Motor neuron (in vitro differentiated cells): ENCODE results near the gene MAPK11. TPM values are rescaled to one million over a fixed set of nuclear protein-coding genes. Genes with fewer than 3 reads are reported as not detected.
A peak's percentile ranks its signal among the peaks of the same experiment; 100 is the strongest.

Experiments
- ATAC-seq, 8 experiments: fragments of 200-7000 bp; cut with Tn5 transposase; replicated peaks in 6 of 8; 2 replicates each; pipeline ENCODE4 v1.8.0; 2021; ENCODE audit warnings: mild to moderate bottlenecking in 8 of 8, moderate library complexity in 8 of 8
- H3K27ac ChIP-seq, 2 donors: fragments of 250-450 bp; sonication (Bioruptor Pico); 2 replicates each; pipeline ENCODE4 v1.9.0; 2021; ENCODE audit warnings: antibody characterized with exemption in 2 of 2, mild to moderate bottlenecking in 2 of 2, moderate library complexity in 1 of 2
- H3K4me1 ChIP-seq, 2 donors: fragments of 250-450 bp; sonication (Bioruptor Pico); replicated peaks in 1 of 2; 2 replicates each; pipeline ENCODE4 v1.6.1; 2021; ENCODE audit warnings: antibody characterized with exemption in 2 of 2, mild to moderate bottlenecking in 2 of 2, moderate library complexity in 1 of 2
- H3K4me3 ChIP-seq, 5 donors: fragments of 250-450 bp; sonication (Bioruptor Pico); 2 replicates each; pipeline ENCODE4 v1.9.0; 2021; ENCODE audit warnings: antibody characterized with exemption in 5 of 5, mild to moderate bottlenecking in 5 of 5, moderate library complexity in 4 of 5
- WGBS, 10 experiments: fragments of 450-650 bp; shearing (Covaris generic); methylation state at CpG; one replicate each; pipeline ENCODE4 v1.0.0; 2022; 5-methylcytosine and 5-hydroxymethylcytosine counted together
- in situ Hi-C, 9 experiments: fragments of 400-800 bp; cut with MboI; loops; one replicate each; pipeline ENCODE4 v1.15.0; 2021; ENCODE audit warnings: low sequenced_read_pairs in 9 of 9, low pct_unique_long_range_greater_than_20kb in 2 of 9; ENCODE audit not compliant: unreplicated experiment in 9 of 9
- total RNA-seq, 8 experiments: library from RNA; unstranded; fragments of 300-600 nt; gene quantifications; 2 replicates each; pipeline versions ENCODE4 v1.2.3 to v1.2.4, GENCODE V29; 2022

Gene MAPK11
- total RNA-seq, 8 experiments from 2014 or later, result 2.6 to 26.7 (median 15.9) TPM

DNA sequence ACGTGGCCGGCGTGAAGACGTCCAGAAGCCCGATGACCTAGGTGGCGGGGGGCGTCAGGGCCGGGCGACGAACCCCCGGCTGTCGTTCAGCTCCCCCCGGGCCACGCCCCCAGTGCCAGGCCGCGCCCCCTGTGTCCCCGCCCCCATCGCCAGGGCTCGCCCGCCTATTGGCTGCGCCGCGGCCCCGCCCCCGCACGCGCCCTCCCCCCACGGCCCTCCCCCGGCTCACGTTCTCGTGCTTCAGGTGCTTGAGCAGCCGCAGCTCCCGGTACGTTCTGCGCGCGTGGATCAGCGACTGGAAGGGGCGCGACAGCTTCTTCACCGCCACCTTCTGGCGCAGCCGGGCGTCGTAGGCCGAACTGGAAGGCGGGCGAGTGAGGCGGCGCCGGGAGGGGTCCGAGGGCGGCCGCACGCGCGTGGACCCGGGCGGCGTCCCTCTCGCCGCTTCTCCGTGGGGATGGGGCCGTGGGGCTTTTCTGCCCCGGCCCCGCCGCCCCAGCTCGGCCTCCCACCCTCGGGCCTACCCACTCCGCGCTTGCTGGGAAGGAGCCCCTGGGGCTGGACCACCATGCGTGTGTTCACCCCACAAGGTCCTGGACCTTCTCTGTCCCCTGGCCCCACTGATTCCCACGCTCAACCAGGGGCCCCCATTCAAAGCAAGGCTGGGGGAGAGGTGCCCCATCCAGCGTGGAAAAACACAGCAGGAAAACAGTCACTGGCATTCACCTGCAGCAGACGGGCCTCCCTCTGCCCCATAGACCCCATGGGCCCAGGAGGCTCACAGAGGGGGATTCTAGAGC is 2.4 kb downstream of the MAPK11 start:
- ATAC-seq, result peak in 6 of 8 experiments; percentile 2 to 46 (median 32)
- Histone ChIP-seq H3K4me1 (peaks cover 46 to 54% of the 10 kb centered on the region in 2 donors), H3K4me3 (peak overlapping the region in 4 of 5 donors; percentile 19 to 74 (median 25)), H3K27ac (peak overlapping the region; percentile 37 to 92)
- WGBS, 10 experiments, result 0% methylated on average over 1 of the region's 75 CpGs; no CpG with 5 or more reads in 9 of the 10 experiments
- in situ Hi-C loops, result loop anchor here in 1 of 9 experiments (10.0 kb wide), 1 partner anchor 57 kb away; the partner anchor contains the start of gene DENND6B

DNA sequence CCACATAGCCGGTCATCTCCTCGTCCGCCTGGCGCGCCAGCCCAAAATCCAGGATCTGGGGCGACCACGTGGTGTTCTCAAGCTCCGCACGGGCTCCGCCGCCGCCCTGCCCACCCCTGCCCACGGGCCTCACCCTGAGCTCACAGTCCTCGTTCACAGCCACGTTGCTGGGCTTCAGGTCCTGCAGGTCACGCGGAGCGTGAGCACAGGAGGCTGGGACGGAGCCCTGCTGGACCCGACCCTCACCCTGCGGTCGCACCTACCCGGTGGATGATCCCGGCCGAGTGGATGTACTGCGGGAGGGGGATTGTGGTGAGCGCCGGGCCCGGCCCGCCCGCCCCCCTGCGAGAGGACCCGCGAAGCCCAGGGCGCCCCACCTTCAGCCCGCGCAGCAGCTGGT is 3.2 kb downstream of the MAPK11 start:
- in situ Hi-C loops, result loop anchor here in 1 of 9 experiments (10.0 kb wide), 1 partner anchor 58 kb away; the partner anchor contains the start of gene DENND6B
- no peak for ATAC-seq
- peak overlapping the region in 4 of 5 donors; percentile 19 to 74 (median 25) for H3K4me3 ChIP-seq
- 70 to 100% (median 80%) methylated on average over 2 to 3 of the region's 37 CpGs; no CpG with 5 or more reads in 7 of the 10 experiments for whole genome bisulfite sequencing, 10 experiments
- H3K27ac ChIP-seq, result peak overlapping the region in 1 of 2 donors; percentile 62
- peaks cover 46 to 54% of the 10 kb centered on the region in 2 donors for H3K4me1 ChIP-seq

DNA sequence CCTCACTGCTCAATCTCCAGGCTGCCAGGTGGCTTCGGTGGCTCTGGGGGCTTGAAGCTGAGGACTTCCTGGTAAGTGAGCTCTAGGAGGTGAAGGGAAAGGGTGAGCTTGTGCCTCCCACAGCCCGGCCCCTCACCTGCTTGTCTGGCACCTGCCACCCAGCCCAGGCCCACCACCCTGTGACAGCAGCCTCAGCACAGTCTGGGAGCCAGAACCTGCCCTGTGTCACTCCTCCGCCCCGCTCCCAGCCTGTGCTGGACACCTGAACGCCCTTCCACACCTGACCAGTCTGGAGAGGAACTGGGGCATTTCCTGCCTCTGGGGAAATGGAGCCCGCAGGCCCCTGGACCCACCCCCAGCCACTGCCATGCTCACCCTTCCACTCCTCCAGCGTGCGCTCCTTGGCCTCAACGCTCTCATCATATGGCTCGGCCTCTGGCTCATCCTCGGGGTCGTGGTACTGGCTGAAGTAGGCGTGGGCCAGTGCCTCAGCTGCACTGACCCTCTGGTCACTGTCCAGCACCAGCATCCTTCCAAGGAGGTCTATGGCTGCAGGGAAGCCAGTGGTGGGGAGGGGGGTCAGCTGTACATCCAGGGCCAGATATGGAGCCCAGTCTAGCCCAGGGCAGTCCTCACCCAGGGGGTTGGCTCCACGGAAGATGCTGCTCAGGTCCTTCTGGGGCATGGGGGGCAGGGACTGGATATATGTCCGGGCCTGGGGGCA is 5.1 kb downstream of the MAPK11 start:
- in situ Hi-C loops, result loop anchor here in 1 of 9 experiments (10.0 kb wide), 1 partner anchor 60 kb away; the partner anchor contains the start of gene DENND6B
- 40 to 100% (median 48%) methylated on average over 1 to 5 of the region's 15 CpGs; no CpG with 5 or more reads in 5 of the 10 experiments for WGBS, 10 experiments
- ATAC-seq, result no peak
- no peak overlapping the region for H3K27ac ChIP-seq
- H3K4me1 ChIP-seq, result peaks cover 47% of the 10 kb centered on the region in 2 donors
- H3K4me3 ChIP-seq, result no peak overlapping the region

DNA sequence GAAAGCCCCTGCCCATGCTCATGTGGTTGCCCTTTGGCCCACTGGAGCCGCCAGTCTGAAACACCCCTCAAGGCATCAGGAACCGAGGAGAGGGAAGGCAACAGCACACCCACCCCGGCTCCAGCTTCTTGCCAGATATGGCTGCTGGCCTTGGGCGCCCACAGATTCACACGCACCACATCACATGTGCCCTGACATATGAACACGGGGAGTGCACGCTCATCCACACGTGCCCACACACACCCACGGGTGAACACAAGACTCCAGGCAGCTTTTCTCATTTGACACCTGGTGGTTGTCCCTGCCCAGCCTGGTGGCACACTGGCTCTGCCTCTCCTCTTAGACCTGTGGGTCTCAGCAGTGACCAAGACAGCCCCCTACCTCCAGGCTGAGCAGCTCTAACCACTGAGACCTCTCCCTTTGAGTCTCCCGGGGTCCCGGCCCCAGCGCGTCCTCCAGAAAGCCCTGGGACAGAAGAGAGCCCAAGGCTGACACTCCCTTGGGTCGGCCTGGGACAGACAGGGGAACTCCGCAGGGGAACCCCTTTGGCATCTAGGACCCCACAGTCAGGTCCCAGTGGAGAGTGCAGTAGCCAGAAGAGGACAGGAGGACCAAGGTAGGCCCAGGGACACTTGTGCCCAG is 6.0 kb downstream of the MAPK11 start:
- Histone ChIP-seq H3K4me3 (no peak overlapping the region), H3K4me1 (peaks cover 48 to 49% of the 10 kb centered on the region in 2 donors), H3K27ac (no peak overlapping the region)
- in situ Hi-C loops, result loop anchor here in 1 of 9 experiments (10.0 kb wide), 1 partner anchor 61 kb away; the partner anchor contains the start of gene DENND6B
- ATAC-seq, result no peak
- WGBS, 10 experiments, result 80 to 91% (median 83%) methylated on average over 1 to 8 of the region's 15 CpGs; no CpG with 5 or more reads in 6 of the 10 experiments

DNA sequence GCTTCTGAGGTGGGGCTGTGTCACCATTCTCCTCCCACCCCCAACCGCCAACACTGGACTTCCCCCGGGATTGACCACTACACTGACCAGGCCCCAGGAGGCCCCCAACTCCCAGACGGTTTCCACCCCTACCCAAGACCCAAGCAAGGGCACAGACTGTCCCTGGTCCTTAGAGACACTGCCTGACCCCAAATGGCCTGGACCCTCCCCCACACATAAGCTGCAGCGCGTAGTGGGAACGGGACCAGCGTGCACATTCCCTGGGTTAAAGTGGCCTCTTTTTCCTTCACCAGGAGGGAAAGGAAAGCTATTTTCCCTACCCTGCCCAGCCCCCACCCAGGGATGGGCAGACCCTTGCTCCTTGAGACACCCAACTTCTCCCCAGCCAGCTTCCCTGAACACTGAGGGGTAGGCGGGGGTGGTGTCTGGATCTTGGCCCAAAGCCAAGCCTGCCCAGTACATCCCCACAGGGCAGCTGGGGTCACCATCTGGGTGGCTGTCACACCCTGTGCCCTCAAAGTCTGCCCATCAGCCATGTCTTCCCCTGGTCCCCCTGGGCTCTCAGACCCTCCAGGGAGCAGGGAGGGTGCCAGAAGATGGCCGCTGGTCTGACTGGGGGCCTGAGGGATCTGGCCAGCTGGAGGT is 7.1 kb downstream of the MAPK11 start:
- peaks cover 37 to 39% of the 10 kb centered on the region in 2 donors for H3K4me1 ChIP-seq
- peak overlapping the region in 1 of 2 donors; percentile 10 for H3K27ac ChIP-seq
- 46 to 80% (median 71%) methylated on average over 1 to 4 of the region's 9 CpGs; no CpG with 5 or more reads in 7 of the 10 experiments for WGBS, 10 experiments
- ATAC-seq, result no peak
- in situ Hi-C loops, result loop anchor here in 1 of 9 experiments (10.0 kb wide), 1 partner anchor 62 kb away; the partner anchor contains the start of gene DENND6B
- no peak overlapping the region for H3K4me3 ChIP-seq

DNA sequence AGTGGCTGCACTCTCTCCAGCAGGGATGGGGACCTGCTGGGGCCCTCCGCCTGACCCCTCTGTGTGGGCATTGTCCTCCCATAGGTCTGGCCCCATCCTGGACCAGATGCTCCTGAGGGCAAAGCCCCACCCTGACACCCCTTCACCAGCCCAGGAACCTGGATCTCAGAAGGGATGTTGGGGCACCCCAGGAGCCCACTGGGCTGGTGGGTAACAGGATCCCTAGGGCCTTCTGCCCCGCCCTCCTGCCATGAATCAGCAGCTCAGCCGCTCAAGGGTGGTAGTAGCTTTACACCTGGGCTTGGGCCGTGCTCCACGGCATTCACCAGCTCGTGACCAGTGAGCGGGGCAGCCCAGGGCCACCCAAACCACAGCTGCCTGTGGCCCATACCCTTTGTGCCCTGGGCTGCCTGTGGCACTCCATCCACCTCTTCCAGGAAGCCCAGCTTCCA is 7.7 kb downstream of the MAPK11 start:
- no peak for ATAC-seq
- Histone ChIP-seq H3K4me3 (peak overlapping the region in 3 of 5 donors; percentile 48 to 63 (median 56)), H3K4me1 (peaks cover 34 to 35% of the 10 kb centered on the region in 2 donors), H3K27ac (peak overlapping the region; percentile 10 to 87)
- in situ Hi-C loops, result loop anchor here in 1 of 9 experiments (10.0 kb wide), 1 partner anchor 62 kb away; the partner anchor contains the start of gene DENND6B
- WGBS, 10 experiments, result 40 to 67% methylated on average over 1 of the region's 7 CpGs; no CpG with 5 or more reads in 8 of the 10 experiments

DNA sequence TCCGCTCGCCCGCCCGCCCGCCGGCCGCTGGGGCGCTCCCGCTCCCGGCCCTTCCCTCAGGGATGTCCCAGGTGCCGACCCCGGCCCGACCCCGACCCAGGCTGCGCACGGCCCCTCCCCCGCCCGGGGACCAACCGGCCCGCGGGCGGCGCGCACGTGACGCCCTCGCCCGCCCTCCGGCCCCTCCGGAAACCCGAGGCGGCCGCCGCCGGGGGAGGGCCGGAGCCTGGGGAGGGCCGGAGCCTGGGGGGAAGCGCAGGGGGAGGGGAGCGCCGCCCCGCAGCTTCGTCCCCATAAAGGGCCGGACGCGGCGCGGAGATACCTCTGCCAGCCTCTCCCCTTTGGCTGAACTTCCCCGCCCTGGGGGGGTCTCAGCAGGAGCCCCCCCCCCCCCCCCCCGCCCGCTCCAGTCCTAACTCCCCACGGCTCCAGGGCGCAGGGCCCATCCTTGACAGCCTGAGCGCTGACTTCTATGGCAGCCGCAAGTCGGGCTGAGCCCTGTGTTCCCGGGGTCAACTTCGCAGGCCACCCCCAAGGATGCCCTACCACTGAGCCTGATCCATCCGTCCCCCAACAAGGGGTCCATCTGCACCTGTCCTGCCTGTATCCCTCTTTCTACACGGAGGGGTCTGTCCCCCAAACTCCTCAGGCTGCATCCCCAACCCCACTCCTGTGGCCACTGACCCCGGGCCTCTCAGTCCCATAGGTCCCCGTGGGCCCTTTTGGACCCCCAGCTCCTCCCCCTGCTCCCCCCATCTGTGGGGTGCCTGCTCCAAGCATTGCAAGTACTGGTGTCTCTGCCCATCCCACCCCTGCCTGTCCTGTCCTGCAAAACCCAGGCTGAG is 8.3 kb downstream of the MAPK11 start, which contains the start of gene MAPK12:
MAPK12 (minus strand) TSS at position 69 of the 845 bp plus-strand sequence. CDS start 174 bp downstream, outside the sequence.
- Histone ChIP-seq H3K4me1 (peaks cover 28 to 30% of the 10 kb centered on the region in 2 donors), H3K27ac (peak within 1 kb of the TSS; percentile 83 to 87), H3K4me3 (peak within 1 kb of the TSS; percentile 48 to 63 (median 56))
- in situ Hi-C loops, result loop anchor here in 1 of 9 experiments (10.0 kb wide), 1 partner anchor 63 kb away; the partner anchor contains the start of gene DENND6B
- no CpG with 5 or more reads among the region's 61 CpGs for WGBS, 10 experiments
- ATAC-seq, result peak; percentile 25 to 80 (median 66)

DNA sequence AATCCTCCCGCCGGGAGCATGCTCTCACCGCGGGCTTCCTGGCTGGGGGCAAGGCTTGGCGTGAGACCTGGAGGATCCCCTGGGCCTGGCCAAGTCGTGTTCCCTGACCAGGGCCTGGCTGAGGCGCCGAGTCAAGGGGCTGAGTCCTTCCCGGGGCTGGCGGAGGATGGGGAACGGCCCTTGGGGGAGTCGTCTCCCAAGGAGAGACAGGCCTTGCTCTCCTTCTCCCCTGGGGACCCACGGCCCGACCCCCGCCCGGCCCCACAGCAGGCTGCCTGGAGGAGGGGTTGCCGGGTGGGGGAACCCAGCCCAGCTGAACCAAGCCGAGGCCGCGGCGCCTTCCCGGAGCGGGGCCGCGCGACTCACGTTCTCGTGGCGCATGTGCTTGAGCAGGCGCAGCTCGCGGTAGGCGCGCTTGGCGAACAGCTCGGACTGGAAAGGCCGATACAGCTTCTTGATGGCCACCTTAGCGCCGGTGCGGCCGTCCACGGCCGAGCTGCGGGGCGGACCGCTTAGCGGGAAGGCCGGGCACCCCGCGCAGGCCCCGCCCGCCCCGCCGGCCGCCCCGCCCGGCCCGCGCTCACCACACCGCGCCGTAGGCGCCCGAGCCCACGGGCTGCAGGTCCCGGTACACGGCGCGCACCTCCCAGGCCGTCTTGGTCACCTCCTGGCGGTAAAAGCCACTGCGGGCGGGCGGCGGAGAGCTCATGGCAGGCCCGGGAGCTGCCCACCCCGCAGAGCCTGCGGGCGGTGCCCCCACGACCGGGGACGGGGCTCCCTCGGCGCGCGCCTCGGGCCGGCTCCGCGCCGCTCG is 9.2 kb downstream of the MAPK11 start:
- Histone ChIP-seq H3K4me3 (peak overlapping the region; percentile 48 to 63 (median 56)), H3K27ac (peak overlapping the region; percentile 83 to 87), H3K4me1 (peaks cover 26 to 29% of the 10 kb centered on the region in 2 donors)
- peak; percentile 40 to 80 (median 60) for ATAC-seq
- WGBS, 10 experiments, result 0% methylated on average over 1 of the region's 92 CpGs; no CpG with 5 or more reads in 9 of the 10 experiments
- in situ Hi-C loops, result loop anchor here in 1 of 9 experiments (10.0 kb wide), 1 partner anchor 64 kb away; the partner anchor contains the start of gene DENND6B

DNA sequence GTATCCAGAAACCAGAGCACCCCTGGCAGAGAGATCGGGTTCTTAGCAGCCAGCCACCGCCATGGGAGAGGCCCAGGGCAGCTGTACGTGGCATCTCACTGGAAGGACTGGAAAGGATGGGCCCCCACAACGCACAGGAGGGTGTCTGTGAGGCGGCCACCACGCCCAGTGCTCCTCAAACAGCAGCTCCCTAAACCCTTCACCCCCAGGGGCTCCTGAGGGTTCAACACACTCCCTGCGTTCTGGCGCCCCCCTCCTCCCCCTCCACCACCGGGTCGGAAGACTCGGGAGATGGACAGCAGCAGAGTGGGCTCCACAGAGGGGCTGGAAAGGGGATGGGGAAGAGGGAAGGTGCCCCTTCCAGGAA is 9.8 kb downstream of the MAPK11 start:
- 40% methylated on average over 1 of the region's 11 CpGs; no CpG with 5 or more reads in 9 of the 10 experiments for WGBS, 10 experiments
- peak overlapping the region; percentile 83 to 87 for H3K27ac ChIP-seq
- in situ Hi-C loops, result loop anchor here in 1 of 9 experiments (10.0 kb wide), 1 partner anchor 64 kb away; the partner anchor contains the start of gene DENND6B
- ATAC-seq, result peak in 3 of 8 experiments; percentile 4 to 8 (median 5)
- H3K4me3 ChIP-seq, result peak overlapping the region; percentile 48 to 63 (median 56)
- H3K4me1 ChIP-seq, result peaks cover 26 to 29% of the 10 kb centered on the region in 2 donors

DNA sequence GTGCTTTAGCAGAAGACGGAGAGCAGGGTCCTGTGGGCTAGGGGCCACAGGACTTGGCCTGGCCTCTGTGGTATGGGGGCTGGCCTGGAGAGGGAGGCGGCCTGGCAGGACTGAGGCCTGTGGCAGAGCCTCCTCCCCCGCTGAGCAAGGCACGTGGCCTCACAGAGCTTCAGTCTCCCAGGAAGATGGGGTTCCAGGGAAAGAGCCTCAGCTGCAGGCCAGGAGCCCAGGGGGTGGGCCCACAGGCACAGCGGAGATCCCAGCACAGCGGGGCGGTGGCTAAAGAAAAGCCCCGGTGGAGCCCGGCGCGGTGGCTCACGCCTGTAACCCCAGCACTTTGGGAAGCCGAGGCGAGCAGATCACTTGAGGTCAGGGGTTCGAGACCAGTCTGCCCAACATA is 10.9 kb downstream of the MAPK11 start:
- no peak overlapping the region for H3K4me3 ChIP-seq
- H3K4me1 ChIP-seq, result peaks cover 26 to 29% of the 10 kb centered on the region in 2 donors
- WGBS, 10 experiments, result 100% methylated on average over 2 to 10 of the region's 15 CpGs; no CpG with 5 or more reads in 6 of the 10 experiments
- no peak overlapping the region for H3K27ac ChIP-seq
- no peak for ATAC-seq
- in situ Hi-C loops, result no loop called here
